ENCODE data around the gene PHLDA1. TPM values are rescaled to one million over a fixed set of nuclear protein-coding genes. Genes with fewer than 3 reads are reported as not detected.

The PHLDA1 gene
- total RNA-seq, 1 experiment from 2014 or later, result 181 TPM

GRCh38 chr12:76014007-76014406 is 17.6 kb downstream of the PHLDA1 start:
- BruUV-seq (replicated peaks), result no TSS peak
- Histone ChIP-seq H3K9me2 (replicated peaks; ENCODE audit: low read length) (no peaks in the 10 kb centered on the region), H3K36me3 (ENCODE audit: low read depth, low read length) (no peaks in the 10 kb centered on the region), H3K79me2 (ENCODE audit: low read length) (no peaks in the 10 kb centered on the region), H3K9me3 (ENCODE audit: low read length) (no peaks in the 10 kb centered on the region), H3F3A (ENCODE audit: low read length, unreplicated experiment) (no peaks in the 10 kb centered on the region), H4K20me1 (ENCODE audit: low read length) (no peaks in the 10 kb centered on the region), H3K4me3 (ENCODE audit: low read length) (no peak overlapping the region), H3K4me2 (ENCODE audit: low read length) (no peak overlapping the region), H3K9ac (ENCODE audit: low read length) (no peak overlapping the region), H3K27ac (ENCODE audit: low read length) (no peak overlapping the region), H3K4me1 (ENCODE audit: insufficient read depth, low read length) (peaks cover 30% of the 10 kb centered on the region), H2AFZ (ENCODE audit: low read length) (no peak overlapping the region), H3K27me3 (ENCODE audit: low read length) (no peaks in the 10 kb centered on the region)
- ATAC-seq, result no peak
- intact Hi-C loops (cut with micrococcal nuclease), result no loop called here
- TF ChIP-seq EZH2 (IDR thresholded peaks at IDR 0.05; ENCODE audit: low read length, unreplicated experiment) (no peak), CTCF (conservative IDR thresholded peaks at IDR 0.05; ENCODE audit: low read depth, low read length) (no peak), EZH2phosphoT487 (IDR thresholded peaks at IDR 0.05; ENCODE audit: borderline replicate concordance, low read length) (no peak)
- no peak for DNase-seq
- POLR2A ChIA-PET (ENCODE audit: unreplicated experiment), result no interaction called here
- CTCF ChIA-PET, result no interaction called here

DNA sequence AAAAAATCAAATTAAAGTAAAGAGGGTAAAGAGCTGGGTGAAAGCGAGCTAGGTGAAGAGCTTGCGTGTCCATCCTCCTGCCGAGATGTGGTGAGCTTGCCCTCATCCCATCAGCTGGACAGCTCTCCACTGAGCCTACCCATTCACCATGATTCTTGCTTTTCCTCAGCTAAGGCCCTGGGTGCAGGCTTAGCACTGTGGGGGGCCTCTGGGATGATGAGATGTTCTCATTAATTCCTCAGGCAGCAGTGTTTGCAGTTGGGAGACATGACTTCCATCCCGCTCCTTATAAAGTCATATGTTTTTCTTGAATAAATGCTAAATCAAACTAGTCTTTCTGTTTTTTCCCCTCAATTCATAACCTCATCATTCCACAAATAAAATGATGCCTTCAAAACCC is 18.0 kb downstream of the PHLDA1 start:
- DNase-seq (no peak), ATAC-seq (no peak)
- no peaks in the 10 kb centered on the region for H3K79me2 ChIP-seq (ENCODE audit: low read length)
- H3K9me3 ChIP-seq (ENCODE audit: low read length), result no peaks in the 10 kb centered on the region
- no peak overlapping the region for H2AFZ ChIP-seq (ENCODE audit: low read length)
- no peak overlapping the region for H3K27ac ChIP-seq (ENCODE audit: low read length)
- H3K4me2 ChIP-seq (ENCODE audit: low read length), result no peak overlapping the region
- CTCF ChIA-PET, result no interaction called here
- H3K36me3 ChIP-seq (ENCODE audit: low read depth, low read length), result no peaks in the 10 kb centered on the region
- H3F3A ChIP-seq (ENCODE audit: low read length, unreplicated experiment), result no peaks in the 10 kb centered on the region
- no peak overlapping the region for H3K9ac ChIP-seq (ENCODE audit: low read length)
- H3K9me2 ChIP-seq (replicated peaks; ENCODE audit: low read length), result no peaks in the 10 kb centered on the region
- POLR2A ChIA-PET (ENCODE audit: unreplicated experiment), result no interaction called here
- intact Hi-C loops (cut with micrococcal nuclease), result no loop called here
- H3K27me3 ChIP-seq (ENCODE audit: low read length), result no peaks in the 10 kb centered on the region
- TF ChIP-seq EZH2phosphoT487 (IDR thresholded peaks at IDR 0.05; ENCODE audit: borderline replicate concordance, low read length), result no peak
- TF ChIP-seq CTCF (conservative IDR thresholded peaks at IDR 0.05; ENCODE audit: low read depth, low read length), result no peak
- TF ChIP-seq EZH2 (IDR thresholded peaks at IDR 0.05; ENCODE audit: low read length, unreplicated experiment), result no peak
- peaks cover 26% of the 10 kb centered on the region for H3K4me1 ChIP-seq (ENCODE audit: insufficient read depth, low read length)
- BruUV-seq (replicated peaks), result no TSS peak
- no peaks in the 10 kb centered on the region for H4K20me1 ChIP-seq (ENCODE audit: low read length)
- H3K4me3 ChIP-seq (ENCODE audit: low read length), result no peak overlapping the region

DNA sequence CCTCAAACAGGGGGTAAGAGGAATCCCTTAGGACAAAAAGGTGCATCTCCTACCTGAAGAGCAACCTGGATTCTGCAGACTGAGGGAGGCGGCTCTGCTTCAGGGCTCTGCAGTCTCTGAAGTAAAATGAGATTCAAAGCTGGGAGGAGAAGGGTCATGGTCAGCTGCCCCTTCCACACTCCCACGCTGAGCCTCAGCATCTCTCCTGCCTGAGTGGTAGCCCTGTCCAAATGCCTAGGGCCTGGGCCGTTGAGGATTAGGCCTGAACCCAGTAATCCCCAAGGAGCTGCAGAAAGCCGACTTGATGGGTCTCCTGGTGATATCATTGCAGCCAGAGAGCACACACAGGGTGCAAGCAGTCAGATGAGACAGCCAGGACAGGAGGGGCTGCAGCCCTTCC is 18.9 kb downstream of the PHLDA1 start:
- Histone ChIP-seq H3K27ac (ENCODE audit: low read length) (no peak overlapping the region), H3K9ac (ENCODE audit: low read length) (no peak overlapping the region), H3F3A (ENCODE audit: low read length, unreplicated experiment) (no peaks in the 10 kb centered on the region), H3K79me2 (ENCODE audit: low read length) (no peaks in the 10 kb centered on the region), H3K4me2 (ENCODE audit: low read length) (no peak overlapping the region), H3K9me3 (ENCODE audit: low read length) (no peaks in the 10 kb centered on the region), H3K36me3 (ENCODE audit: low read depth, low read length) (no peaks in the 10 kb centered on the region), H3K27me3 (ENCODE audit: low read length) (no peaks in the 10 kb centered on the region), H3K4me3 (ENCODE audit: low read length) (no peak overlapping the region), H3K9me2 (replicated peaks; ENCODE audit: low read length) (no peaks in the 10 kb centered on the region), H2AFZ (ENCODE audit: low read length) (no peak overlapping the region), H3K4me1 (ENCODE audit: insufficient read depth, low read length) (peaks cover 19% of the 10 kb centered on the region), H4K20me1 (ENCODE audit: low read length) (no peaks in the 10 kb centered on the region)
- no TSS peak for BruUV-seq (replicated peaks)
- ATAC-seq, result no peak
- intact Hi-C loops (cut with micrococcal nuclease), result no loop called here
- ChIA-PET POLR2A (ENCODE audit: unreplicated experiment) (interaction anchor here (0.6 kb wide), 1 partner anchor 12 kb away, joined by 4 read pairs; no protein-coding TSS in a partner anchor), CTCF (no interaction called here)
- no peak for DNase-seq
- TF ChIP-seq CTCF (conservative IDR thresholded peaks at IDR 0.05; ENCODE audit: low read depth, low read length) (no peak), EZH2phosphoT487 (IDR thresholded peaks at IDR 0.05; ENCODE audit: borderline replicate concordance, low read length) (no peak)

Data from PC-3 (cell line).